SK-N-SH treated with all-trans-retinoic acid at 6 μM for 48 hours (cell line): Measurements from ENCODE around the gene GPATCH2L.

Experiments
- ATAC-seq: fragments of 200-7000 bp; cut with Tn5 transposase; 3 replicates; pipeline ENCODE4 v1.9.1; 2020; ENCODE audit warnings: mild to moderate bottlenecking, moderate library complexity
- CSDC2 ChIP-seq: fragments of 250-450 bp; sonication (Bioruptor Pico); IDR thresholded peaks from 2 replicates; pipeline ENCODE4 v1.5.0; 2020; ENCODE audit warnings: mild to moderate bottlenecking, moderate library complexity
- RARB ChIP-seq: fragments of 250-450 bp; sonication (Bioruptor Pico); IDR thresholded peaks from 2 replicates; pipeline ENCODE4 v1.8.0; 2021; ENCODE audit warnings: mild to moderate bottlenecking, moderate library complexity
- TCF4 ChIP-seq: fragments of 250-450 bp; sonication (Bioruptor Pico); IDR thresholded peaks from 2 replicates; pipeline ENCODE4 v1.8.0; 2021; ENCODE audit warnings: mild to moderate bottlenecking, moderate library complexity, borderline replicate concordance
- TOX ChIP-seq: fragments of 250-450 bp; sonication (Bioruptor Pico); IDR thresholded peaks from 2 replicates; pipeline ENCODE4 v1.8.0; 2021; ENCODE audit warnings: mild to moderate bottlenecking, moderate library complexity, borderline replicate concordance
- ZFP3 ChIP-seq: fragments of 250-450 bp; sonication (Bioruptor Pico); IDR thresholded peaks from 2 replicates; pipeline ENCODE4 v1.5.0; 2020; ENCODE audit warnings: mild to moderate bottlenecking, moderate library complexity
- ZFP30 ChIP-seq: fragments of 450-650 bp; formaldehyde crosslinking; IDR thresholded peaks from 2 replicates; pipeline ENCODE4 v1.5.0; 2022; ENCODE audit warnings: mild to moderate bottlenecking, moderate library complexity
- ZNF565 ChIP-seq: fragments of 450-650 bp; formaldehyde crosslinking; conservative IDR thresholded peaks from 2 replicates; pipeline ENCODE4 v1.5.0; 2020; ENCODE audit warnings: low read depth, mild to moderate bottlenecking, moderate library complexity
- ZNF70 ChIP-seq: fragments of 450-650 bp; formaldehyde crosslinking; IDR thresholded peaks from 2 replicates; pipeline ENCODE4 v1.5.0; 2020; ENCODE audit warnings: mild to moderate bottlenecking, moderate library complexity
- TF ChIP-seq, protein P1 (sequence below): fragments of 250-450 bp; sonication (Bioruptor Pico); IDR thresholded peaks from 2 replicates; pipeline ENCODE4 v1.5.1; 2020; ENCODE audit warnings: low read depth, mild to moderate bottlenecking, moderate library complexity
- TF ChIP-seq, protein P2 (sequence below): fragments of 250-450 bp; sonication (Bioruptor Pico); IDR thresholded peaks from 2 replicates; pipeline ENCODE4 v1.8.0; 2020; ENCODE audit warnings: mild to moderate bottlenecking, moderate library complexity, borderline replicate concordance

GPATCH2L gene

DNA sequence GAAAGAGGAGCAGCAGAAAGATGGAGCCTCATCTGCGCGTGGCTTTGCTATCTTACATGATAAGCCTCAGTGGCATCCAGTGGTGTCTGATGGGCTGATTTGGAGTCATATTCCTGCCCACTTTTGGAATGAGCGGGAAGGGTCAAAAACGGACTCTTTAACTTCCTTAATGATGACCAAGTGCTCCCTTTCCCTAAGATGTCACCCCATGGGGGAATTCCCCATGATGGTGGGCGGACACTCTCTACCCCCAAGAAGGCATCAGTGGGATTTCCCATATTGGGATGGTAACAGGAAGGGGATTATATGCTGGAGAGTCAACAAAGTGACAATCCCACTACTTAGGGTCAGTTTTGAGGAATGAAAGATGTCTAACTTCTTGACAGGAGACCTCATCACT is 110.9 kb downstream of the GPATCH2L start:
- ATAC-seq, result no peak
- TF ChIP-seq, protein P1, sequence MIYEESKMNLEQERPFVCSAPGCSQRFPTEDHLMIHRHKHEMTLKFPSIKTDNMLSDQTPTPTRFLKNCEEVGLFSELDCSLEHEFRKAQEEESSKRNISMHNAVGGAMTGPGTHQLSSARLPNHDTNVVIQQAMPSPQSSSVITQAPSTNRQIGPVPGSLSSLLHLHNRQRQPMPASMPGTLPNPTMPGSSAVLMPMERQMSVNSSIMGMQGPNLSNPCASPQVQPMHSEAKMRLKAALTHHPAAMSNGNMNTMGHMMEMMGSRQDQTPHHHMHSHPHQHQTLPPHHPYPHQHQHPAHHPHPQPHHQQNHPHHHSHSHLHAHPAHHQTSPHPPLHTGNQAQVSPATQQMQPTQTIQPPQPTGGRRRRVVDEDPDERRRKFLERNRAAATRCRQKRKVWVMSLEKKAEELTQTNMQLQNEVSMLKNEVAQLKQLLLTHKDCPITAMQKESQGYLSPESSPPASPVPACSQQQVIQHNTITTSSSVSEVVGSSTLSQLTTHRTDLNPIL (CRISPR knock-in tag), result no peak
- TF ChIP-seq RARB (CRISPR knock-in tag) (no peak), TCF4 (CRISPR knock-in tag) (no peak), ZFP3 (no peak), ZNF565 (CRISPR knock-in tag) (no peak), TOX (CRISPR knock-in tag) (no peak), ZNF70 (CRISPR knock-in tag) (no peak), CSDC2 (CRISPR knock-in tag) (no peak), ZFP30 (CRISPR knock-in tag) (no peak)
- TF ChIP-seq, protein P2, sequence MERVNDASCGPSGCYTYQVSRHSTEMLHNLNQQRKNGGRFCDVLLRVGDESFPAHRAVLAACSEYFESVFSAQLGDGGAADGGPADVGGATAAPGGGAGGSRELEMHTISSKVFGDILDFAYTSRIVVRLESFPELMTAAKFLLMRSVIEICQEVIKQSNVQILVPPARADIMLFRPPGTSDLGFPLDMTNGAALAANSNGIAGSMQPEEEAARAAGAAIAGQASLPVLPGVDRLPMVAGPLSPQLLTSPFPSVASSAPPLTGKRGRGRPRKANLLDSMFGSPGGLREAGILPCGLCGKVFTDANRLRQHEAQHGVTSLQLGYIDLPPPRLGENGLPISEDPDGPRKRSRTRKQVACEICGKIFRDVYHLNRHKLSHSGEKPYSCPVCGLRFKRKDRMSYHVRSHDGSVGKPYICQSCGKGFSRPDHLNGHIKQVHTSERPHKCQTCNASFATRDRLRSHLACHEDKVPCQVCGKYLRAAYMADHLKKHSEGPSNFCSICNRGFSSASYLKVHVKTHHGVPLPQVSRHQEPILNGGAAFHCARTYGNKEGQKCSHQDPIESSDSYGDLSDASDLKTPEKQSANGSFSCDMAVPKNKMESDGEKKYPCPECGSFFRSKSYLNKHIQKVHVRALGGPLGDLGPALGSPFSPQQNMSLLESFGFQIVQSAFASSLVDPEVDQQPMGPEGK (CRISPR knock-in tag), result no peak
